DMS153 (cell line): Measurements from ENCODE around the gene DDX10.
A peak's percentile ranks its signal among the peaks of the same experiment; 100 is the strongest.

Experiments used
- DNase-seq: peaks from one replicate; lab custom pipeline; 2025; lab: John Stamatoyannopoulos, UW

Gene DDX10

DNA sequence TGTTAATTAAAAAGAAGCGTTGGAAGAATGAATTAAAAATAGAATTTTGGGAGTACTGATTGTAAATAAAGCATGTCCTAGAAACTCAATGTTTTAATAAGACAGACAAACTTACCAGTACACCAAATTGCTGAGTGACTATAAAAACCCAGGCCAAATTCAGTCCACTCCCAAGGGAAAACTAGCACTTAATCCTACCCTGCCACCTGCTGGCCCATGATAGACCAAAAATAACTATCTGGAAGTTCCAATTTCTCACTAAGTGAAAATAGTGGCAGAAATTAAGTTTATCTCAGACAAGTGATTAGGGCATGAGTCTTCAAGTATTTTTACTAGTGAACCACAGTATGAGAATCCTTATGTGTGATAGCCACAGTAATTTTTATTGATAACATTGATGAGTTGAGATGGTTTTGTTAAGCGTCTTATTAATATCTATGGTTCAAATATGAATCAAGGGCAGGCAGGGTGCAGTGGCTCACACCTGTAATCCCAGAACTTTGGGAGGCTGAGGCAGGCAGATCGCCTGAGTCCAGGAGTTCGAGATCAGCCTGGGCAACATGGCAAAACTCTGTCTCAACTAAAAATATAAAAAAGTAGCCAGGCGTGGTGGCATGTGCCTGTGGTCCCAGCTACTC, 9.8 kb upstream of the DDX10 start:
- DNase-seq: peak; percentile 25

GRCh38 chr11:108662700-108663099, 2.2 kb upstream of the DDX10 start:
- no peak for DNase-seq

- DNase-seq: no peak
Measured at GRCh38 chr11:108663154-108663877, 1.6 kb upstream of the DDX10 start.

- DNase-seq: no peak
Measured at GRCh38 chr11:108666373-108666772, 1.5 kb downstream of the DDX10 start.

GRCh38 chr11:108669286-108669685, 4.4 kb downstream of the DDX10 start:
- DNase-seq: no peak

DNA sequence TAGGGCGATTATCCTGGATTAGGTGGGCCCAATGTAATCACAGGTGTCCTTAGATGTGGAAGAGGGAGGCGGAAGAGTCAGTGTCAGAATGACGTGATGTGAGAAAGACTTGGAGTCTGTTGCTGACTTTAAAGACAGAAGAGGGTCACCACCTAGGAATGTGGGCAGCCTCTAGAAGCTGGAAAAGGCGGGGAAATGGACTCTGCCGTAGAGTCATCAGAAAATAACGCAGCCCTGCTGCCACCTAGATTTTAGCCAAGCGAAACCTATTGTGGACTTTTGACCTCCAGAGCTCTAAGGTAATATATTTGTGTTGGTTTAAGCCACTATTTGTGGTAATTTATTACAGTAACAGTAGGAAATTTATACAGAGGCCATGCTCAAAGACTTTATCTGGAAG, 4.8 kb downstream of the DDX10 start:
- no peak for DNase-seq

DNA sequence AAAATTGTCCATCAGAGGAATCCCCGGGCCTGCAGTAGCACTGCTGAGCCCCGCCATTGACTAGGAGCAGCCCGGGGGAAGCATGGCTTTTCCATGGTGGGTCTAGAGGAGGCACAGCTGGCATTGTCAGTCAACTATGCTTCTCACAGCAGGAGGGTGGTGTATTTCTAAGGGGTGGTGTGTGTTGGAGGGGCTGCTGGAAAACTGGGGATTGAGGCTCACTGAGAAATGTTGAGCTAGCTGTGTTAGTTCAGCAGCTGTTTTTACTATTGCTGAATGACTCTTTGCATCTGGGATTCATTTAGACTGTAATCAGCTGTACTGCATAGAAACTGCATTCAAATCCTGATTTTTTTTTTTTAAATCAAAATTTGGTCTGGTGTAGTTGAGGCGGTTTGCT, 5.6 kb downstream of the DDX10 start:
- no peak for DNase-seq

GRCh38 chr11:108672113-108672512, 7.2 kb downstream of the DDX10 start:
- no peak for DNase-seq

DNA sequence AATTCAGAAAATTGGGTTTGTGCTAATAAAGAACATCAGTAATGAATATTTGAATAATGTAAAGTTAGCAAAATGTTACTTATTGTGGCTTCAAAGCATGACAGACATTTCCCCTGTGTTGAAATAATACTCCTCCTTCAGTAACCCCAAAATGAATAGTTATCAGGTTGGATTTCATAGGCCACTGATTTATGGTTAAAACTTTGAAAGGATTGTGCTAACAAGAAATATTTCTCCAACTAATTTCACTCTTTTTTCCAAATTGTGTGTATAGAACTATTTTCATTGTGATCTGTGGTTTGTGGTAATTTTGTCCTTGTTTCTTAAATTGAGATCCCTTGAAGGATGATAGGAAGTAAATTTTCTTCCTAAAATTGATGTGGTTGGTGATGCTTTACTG, 7.9 kb downstream of the DDX10 start:
- no peak for DNase-seq

DNA sequence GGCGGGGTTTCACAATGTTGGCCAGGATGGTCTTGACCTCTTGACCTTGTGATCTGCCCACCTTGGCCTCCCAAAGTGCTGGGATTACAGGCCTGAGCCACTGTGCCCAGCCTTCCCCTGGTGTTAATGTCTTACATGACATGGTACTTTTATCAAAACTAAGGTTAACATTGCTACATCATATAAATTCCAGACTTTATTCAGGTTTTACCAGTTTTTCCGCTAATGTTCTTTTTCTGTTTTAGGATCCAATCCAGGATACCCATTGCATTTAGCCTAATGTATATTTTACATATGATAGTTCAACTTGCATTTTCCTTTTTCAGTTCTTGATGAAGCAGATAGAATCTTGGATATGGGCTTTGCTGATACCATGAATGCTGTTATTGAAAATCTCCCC, 14.2 kb downstream of the DDX10 start:
- no peak for DNase-seq

DNA sequence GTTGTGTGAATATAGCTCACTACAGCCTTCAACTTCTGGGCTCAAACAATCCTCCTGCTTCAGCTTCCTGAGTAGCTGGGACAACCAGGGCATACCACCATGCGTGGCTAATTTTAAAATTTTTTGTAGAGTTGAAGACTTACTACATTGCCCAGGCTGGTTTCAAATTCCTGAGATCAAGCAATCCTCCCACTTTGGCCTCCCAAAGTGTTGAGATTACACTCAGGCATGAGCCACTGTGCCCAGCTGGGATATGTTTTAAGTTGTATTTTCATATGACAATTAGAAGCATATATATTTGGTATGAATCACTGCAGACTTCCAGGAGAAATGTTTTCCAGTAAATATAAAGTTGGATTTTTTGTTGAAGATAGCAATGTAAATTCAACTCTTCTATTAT, 15.4 kb downstream of the DDX10 start:
- no peak for DNase-seq

- DNase-seq: no peak
Measured at GRCh38 chr11:108685419-108686130, 20.7 kb downstream of the DDX10 start.

DNA sequence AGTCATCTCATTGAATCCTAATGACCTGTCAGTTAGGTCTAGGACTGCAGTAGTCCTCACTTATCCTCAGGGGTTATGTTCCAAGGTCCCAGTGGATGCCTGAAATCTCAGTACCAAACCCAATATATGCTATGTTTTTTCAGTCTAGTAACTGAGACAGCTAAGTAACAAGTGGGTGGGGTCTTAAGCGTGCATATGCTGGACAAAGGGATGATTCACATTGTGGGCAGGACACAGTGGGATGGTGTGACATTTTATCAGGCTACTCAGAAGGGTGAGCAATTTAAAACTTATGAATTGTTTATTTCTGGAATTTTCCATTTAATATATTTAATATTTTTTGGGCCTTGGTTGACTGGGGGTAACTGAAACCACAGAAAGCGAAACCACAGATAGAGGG, 29.0 kb downstream of the DDX10 start:
- DNase-seq: no peak

- DNase-seq: no peak
Measured at GRCh38 chr11:108694846-108695245, 30.0 kb downstream of the DDX10 start.

DNA sequence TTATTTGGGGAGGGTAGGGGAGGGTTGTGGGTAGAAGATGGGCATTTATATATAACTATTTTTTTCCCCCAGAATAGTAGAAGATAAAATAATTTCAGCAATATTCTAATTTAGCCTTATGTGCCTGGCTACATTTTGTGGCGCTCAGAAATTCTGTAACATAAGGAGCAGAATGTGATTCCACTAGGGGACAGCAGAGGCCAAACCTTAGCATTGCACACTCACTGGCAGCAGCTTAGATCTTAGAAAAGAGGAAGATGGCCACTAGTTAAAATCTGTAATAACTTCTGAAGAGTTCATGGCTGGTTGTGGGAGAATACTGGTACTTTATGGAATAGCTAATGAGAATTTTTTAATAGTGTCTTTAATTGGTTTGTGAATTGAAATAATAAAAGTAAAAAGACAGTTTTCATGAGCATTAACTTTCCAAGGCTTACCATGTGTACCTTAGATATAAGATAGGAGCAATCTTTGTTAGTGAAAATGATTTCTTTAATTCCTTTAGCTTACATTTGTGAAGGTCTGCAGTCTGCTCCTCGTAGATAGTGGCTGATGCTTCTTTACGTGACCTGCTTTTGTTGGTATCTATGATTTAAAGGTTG, 33.1 kb downstream of the DDX10 start:
- DNase-seq: peak; percentile 22

DNA sequence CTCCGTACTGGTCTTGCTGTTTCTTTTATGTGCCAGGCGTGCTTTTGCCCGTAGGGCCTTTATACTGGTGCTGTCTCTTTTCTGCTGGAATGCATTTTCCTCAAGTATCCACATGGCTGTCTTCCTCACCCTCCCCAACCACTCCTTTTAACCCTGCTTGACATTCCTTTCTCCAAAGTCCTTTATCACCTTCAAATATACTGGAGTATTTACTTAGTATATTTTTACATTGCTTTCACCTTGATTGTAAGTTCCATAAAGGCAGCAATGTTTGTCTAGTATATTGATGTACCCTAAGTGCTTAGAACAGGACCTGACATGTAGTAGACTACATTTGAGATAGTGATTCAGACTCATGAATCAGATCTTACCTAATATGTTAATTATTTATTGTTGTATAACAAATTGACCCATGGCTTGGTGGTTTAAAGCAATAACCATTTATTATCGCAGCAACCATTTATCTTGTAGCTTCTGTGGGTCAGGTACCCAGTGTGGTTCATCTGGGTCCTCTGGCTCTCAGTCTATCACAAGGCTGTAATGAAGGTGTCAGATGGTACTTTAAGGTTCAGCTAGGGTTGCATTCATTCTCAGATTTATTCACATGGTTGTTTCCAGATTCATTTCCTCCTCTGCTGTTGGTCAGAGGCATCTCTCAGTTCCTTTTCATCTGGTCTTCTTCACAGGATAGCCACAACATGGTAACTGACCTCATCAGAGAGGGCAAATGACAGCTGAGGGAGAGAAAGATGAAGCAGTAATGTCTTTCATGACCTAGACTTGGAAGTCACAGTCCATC, 34.2 kb downstream of the DDX10 start:
- DNase-seq: peak; percentile 62

GRCh38 chr11:108703916-108704315, 39.0 kb downstream of the DDX10 start:
- no peak for DNase-seq

DNA sequence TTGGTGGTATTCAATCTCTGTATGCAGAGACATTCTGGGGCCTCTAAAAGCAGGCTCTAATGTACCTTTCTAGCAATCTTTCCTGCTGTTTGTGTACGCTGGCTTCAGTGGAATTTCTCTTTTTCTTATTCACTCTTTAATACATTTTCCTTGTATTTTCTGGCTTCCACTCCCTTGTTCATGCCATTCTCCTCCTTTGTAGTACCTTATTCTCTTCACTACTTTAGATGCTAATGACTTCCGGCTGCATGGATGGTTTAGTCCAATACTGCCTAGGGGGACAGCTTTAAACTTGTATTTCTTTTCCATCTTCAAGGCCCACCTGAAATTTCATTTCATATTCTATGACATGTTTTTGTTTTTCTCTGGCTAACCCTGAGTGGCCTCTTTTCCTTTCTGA, 40.2 kb downstream of the DDX10 start:
- DNase-seq: no peak

DNA sequence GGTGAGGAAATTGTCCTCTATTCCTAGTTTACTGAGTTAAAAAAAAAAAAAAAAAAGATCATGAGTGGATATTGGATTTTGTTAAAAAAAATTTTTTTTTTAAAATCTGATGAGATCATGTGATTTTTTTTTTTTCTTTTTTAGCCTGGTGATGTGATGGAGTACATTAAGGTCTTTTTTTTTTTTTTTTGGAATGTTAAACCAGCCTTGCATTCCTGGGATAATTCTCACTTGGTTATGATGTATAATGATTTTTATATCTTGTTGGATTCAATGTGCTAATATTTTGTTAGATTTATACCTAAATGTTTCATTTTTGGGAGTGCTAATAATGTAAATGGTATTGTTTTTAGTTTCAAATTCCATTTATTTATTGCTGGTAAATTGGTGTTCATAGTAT, 43.3 kb downstream of the DDX10 start:
- no peak for DNase-seq

GRCh38 chr11:108709741-108710140, 44.9 kb downstream of the DDX10 start:
- no peak for DNase-seq

- no peak for DNase-seq
Measured at GRCh38 chr11:108713076-108713790, 48.4 kb downstream of the DDX10 start.
